ENCODE measurements around the gene BAIAP2L2.

BAIAP2L2 gene

DNA sequence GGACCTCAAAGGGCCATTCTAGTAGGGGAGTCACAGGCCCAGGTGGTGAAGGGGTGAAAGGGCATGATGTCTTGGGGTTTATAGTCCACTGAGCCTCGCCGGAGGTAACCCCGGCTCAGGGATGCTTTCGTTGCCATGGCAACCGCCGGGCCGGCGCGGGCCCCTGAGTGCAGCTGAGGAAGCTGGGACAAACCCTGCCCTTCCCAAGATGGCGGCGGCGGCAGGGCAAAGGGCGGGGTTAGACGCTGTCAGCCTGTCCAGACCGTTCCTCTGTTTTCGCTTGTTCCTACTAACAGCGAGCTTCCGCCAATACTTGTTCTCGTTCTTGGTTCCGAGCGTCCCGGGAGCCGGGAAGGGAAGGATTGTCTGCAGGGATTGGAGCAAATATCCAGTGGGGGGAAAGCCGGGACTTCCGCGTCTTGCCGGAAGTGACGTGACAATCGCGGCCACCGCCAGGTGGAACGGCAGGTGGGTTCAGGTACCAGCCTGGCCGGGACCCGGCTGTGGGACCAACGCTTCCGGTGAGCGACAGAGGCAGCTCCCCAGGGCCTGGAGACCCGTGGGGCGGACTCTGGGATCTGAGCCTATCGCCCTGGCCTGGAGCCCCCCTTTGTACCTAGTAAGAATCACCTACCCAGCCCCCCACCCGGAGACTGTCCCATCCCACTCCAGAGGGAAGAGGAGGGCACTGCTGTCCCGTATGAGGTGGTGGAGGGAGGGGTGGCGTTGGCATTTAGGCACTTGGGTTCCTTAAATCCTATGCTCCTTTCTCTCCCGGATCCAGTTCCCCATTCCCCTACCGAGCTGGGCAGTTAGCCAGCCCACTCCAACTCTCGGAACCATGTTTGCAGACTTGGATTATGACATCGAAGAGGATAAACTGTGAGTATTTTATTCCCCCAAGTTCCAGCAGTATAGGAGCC lies 53.3 kb downstream of the BAIAP2L2 start, which contains the start of gene PICK1:
Gene PICK1, plus strand, starts transcription at position 436 of the 923 bp plus-strand sequence. Its CDS starts 406 bp downstream, at position 842.
- 6% methylated on average over 43 of the region's 47 CpGs for WGBS
- H3K9me3 ChIP-seq (ENCODE audit: insufficient read depth, low read depth, low read length), result no peaks in the 10 kb centered on the region
- no peaks in the 10 kb centered on the region for H3K27me3 ChIP-seq (ENCODE audit: insufficient read depth, low read length)
- H3K4me1 ChIP-seq (ENCODE audit: insufficient read depth, low read length), result peaks cover 5% of the 10 kb centered on the region; the same call in 1 of the 2 replicates
- H3K27ac ChIP-seq (ENCODE audit: low read depth, low read length), result peak within 1 kb of the TSS; percentile 89
- peaks cover 21% of the 10 kb centered on the region for H3K36me3 ChIP-seq (ENCODE audit: insufficient read depth, low read length)
- peak within 1 kb of the TSS; percentile 80 for H3K9ac ChIP-seq (ENCODE audit: low read depth, low read length)
- H3K4me3 ChIP-seq (ENCODE audit: low read length), result peak within 1 kb of the TSS; percentile 71

GRCh38 chr22:38051900-38052862 lies 58.3 kb downstream of the BAIAP2L2 start:
- Histone ChIP-seq H3K4me3 (ENCODE audit: low read length) (no peak overlapping the region), H3K36me3 (ENCODE audit: insufficient read depth, low read length) (no peaks in the 10 kb centered on the region), H3K9ac (ENCODE audit: low read depth, low read length) (no peak overlapping the region), H3K27ac (ENCODE audit: low read depth, low read length) (no peak overlapping the region), H3K4me1 (ENCODE audit: insufficient read depth, low read length) (0 out of 2 replicates have a peak, but pooled peaks cover 2% of the 10 kb centered on the region), H3K27me3 (ENCODE audit: insufficient read depth, low read length) (no peaks in the 10 kb centered on the region), H3K9me3 (ENCODE audit: insufficient read depth, low read depth, low read length) (no peaks in the 10 kb centered on the region)
- WGBS, result 34% methylated on average over 28 of the region's 30 CpGs

DNA sequence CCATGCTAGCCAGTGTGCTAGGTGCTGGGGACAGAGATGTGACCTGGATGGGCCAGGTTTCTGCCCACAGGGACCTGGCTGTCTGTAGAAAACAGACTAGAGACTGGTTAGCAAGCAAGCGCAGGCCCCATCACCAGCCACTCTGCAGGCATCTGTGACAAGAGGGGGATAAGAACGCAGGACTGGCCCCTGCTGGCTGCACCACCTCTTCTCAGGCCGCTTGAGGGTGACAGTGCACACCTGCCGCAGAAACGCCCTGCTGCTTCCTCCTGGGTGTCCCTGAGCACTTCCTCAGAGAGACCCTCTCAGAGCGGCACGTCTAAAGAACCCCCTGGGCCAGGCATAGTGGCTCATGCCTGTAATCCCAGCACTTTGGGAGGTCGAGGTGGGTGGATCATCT lies 59.2 kb downstream of the BAIAP2L2 start:
- Histone ChIP-seq H3K4me1 (ENCODE audit: insufficient read depth, low read length) (peaks cover 2% of the 10 kb centered on the region; the same call in 1 of the 2 replicates), H3K27ac (ENCODE audit: low read depth, low read length) (no peak overlapping the region), H3K9ac (ENCODE audit: low read depth, low read length) (no peak overlapping the region), H3K9me3 (ENCODE audit: insufficient read depth, low read depth, low read length) (no peaks in the 10 kb centered on the region), H3K4me3 (ENCODE audit: low read length) (no peak overlapping the region), H3K36me3 (ENCODE audit: insufficient read depth, low read length) (no peaks in the 10 kb centered on the region), H3K27me3 (ENCODE audit: insufficient read depth, low read length) (no peaks in the 10 kb centered on the region)
- 81% methylated on average over 8 of the region's 8 CpGs for WGBS

DNA sequence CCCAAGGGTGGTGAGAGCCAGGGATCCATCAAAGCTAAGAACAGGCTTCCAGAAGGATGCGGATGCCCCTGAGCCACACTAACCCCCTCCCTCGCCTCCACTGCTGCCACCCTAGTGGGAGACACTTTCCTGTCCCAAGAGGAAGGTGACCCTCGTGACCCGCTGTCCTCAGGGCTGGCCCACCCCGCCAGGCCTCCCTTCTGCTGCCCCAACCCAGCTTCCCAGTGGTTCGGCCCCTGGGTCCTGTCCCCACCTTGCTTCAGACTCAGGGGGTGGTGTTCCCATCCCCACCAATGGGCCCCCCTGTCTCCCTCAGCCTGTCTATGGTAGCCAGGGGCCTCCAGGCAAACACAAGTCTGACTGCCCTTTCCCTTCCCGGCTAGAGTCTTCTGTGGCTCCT lies 59.8 kb downstream of the BAIAP2L2 start:
- Histone ChIP-seq H3K27ac (ENCODE audit: low read depth, low read length) (no peak overlapping the region), H3K27me3 (ENCODE audit: insufficient read depth, low read length) (no peaks in the 10 kb centered on the region), H3K9ac (ENCODE audit: low read depth, low read length) (no peak overlapping the region), H3K9me3 (ENCODE audit: insufficient read depth, low read depth, low read length) (no peaks in the 10 kb centered on the region), H3K36me3 (ENCODE audit: insufficient read depth, low read length) (no peaks in the 10 kb centered on the region), H3K4me1 (ENCODE audit: insufficient read depth, low read length) (peaks cover 2% of the 10 kb centered on the region; the same call in 1 of the 2 replicates), H3K4me3 (ENCODE audit: low read length) (no peak overlapping the region)
- WGBS, result 93% methylated on average over 7 of the region's 7 CpGs

GRCh38 chr22:38049812-38050619 lies 60.5 kb downstream of the BAIAP2L2 start:
- Histone ChIP-seq H3K9me3 (ENCODE audit: insufficient read depth, low read depth, low read length) (no peaks in the 10 kb centered on the region), H3K4me3 (ENCODE audit: low read length) (no peak overlapping the region), H3K36me3 (ENCODE audit: insufficient read depth, low read length) (no peaks in the 10 kb centered on the region), H3K27me3 (ENCODE audit: insufficient read depth, low read length) (no peaks in the 10 kb centered on the region), H3K4me1 (ENCODE audit: insufficient read depth, low read length) (peaks cover 2% of the 10 kb centered on the region; the same call in 1 of the 2 replicates), H3K27ac (ENCODE audit: low read depth, low read length) (no peak overlapping the region), H3K9ac (ENCODE audit: low read depth, low read length) (no peak overlapping the region)
- WGBS, result 92% methylated on average over 19 of the region's 20 CpGs

- Histone ChIP-seq H3K4me3 (ENCODE audit: low read length) (no peak overlapping the region), H3K4me1 (ENCODE audit: insufficient read depth, low read length) (no peaks in the 10 kb centered on the region; the same call in 1 of the 2 replicates), H3K27ac (ENCODE audit: low read depth, low read length) (no peak overlapping the region), H3K9ac (ENCODE audit: low read depth, low read length) (0 out of 2 replicates have a peak overlapping the region, but pooled peaks have one; percentile 6), H3K27me3 (ENCODE audit: insufficient read depth, low read length) (no peaks in the 10 kb centered on the region), H3K9me3 (ENCODE audit: insufficient read depth, low read depth, low read length) (no peaks in the 10 kb centered on the region), H3K36me3 (ENCODE audit: insufficient read depth, low read length) (no peaks in the 10 kb centered on the region)
- 84% methylated on average over 14 of the region's 14 CpGs for WGBS
These were observed 64.3 kb downstream of the BAIAP2L2 start for GRCh38 chr22:38046070-38046748.

- H3K9ac ChIP-seq (ENCODE audit: low read depth, low read length), result no peak overlapping the region
- 90% methylated on average over 16 of the region's 16 CpGs for WGBS
- H3K27me3 ChIP-seq (ENCODE audit: insufficient read depth, low read length), result no peaks in the 10 kb centered on the region
- no peaks in the 10 kb centered on the region; the same call in 1 of the 2 replicates for H3K4me1 ChIP-seq (ENCODE audit: insufficient read depth, low read length)
- no peak overlapping the region for H3K4me3 ChIP-seq (ENCODE audit: low read length)
- no peaks in the 10 kb centered on the region for H3K36me3 ChIP-seq (ENCODE audit: insufficient read depth, low read length)
- no peak overlapping the region for H3K27ac ChIP-seq (ENCODE audit: low read depth, low read length)
- H3K9me3 ChIP-seq (ENCODE audit: insufficient read depth, low read depth, low read length), result no peaks in the 10 kb centered on the region
These were observed 67.1 kb downstream of the BAIAP2L2 start for GRCh38 chr22:38043151-38044039.

- Histone ChIP-seq H3K4me1 (ENCODE audit: insufficient read depth, low read length) (no peaks in the 10 kb centered on the region; the same call in 1 of the 2 replicates), H3K27ac (ENCODE audit: low read depth, low read length) (no peak overlapping the region), H3K36me3 (ENCODE audit: insufficient read depth, low read length) (no peaks in the 10 kb centered on the region), H3K9me3 (ENCODE audit: insufficient read depth, low read depth, low read length) (no peaks in the 10 kb centered on the region), H3K27me3 (ENCODE audit: insufficient read depth, low read length) (no peaks in the 10 kb centered on the region), H3K9ac (ENCODE audit: low read depth, low read length) (no peak overlapping the region), H3K4me3 (ENCODE audit: low read length) (no peak overlapping the region)
- 89% methylated on average over 1 of the region's 1 CpG for WGBS
These were observed 68.0 kb downstream of the BAIAP2L2 start for GRCh38 chr22:38042488-38042790.

- no peaks in the 10 kb centered on the region for H3K27me3 ChIP-seq (ENCODE audit: insufficient read depth, low read length)
- no peak overlapping the region for H3K9ac ChIP-seq (ENCODE audit: low read depth, low read length)
- no peak overlapping the region for H3K27ac ChIP-seq (ENCODE audit: low read depth, low read length)
- H3K4me1 ChIP-seq (ENCODE audit: insufficient read depth, low read length), result no peaks in the 10 kb centered on the region; the same call in 1 of the 2 replicates
- no peaks in the 10 kb centered on the region for H3K9me3 ChIP-seq (ENCODE audit: insufficient read depth, low read depth, low read length)
- H3K4me3 ChIP-seq (ENCODE audit: low read length), result no peak overlapping the region
- WGBS, result 84% methylated on average over 5 of the region's 5 CpGs
- H3K36me3 ChIP-seq (ENCODE audit: insufficient read depth, low read length), result no peaks in the 10 kb centered on the region
These were observed 68.6 kb downstream of the BAIAP2L2 start for GRCh38 chr22:38041760-38042487.
